WERI-Rb-1 (cell line): ENCODE results near the gene SORCS2.

Experiments
- DNase-seq: peaks from one replicate; pipeline ENCODE4 v3.0.0-alpha.2; 2020
- H3K27ac ChIP-seq: fragments of 250-450 bp; sonication (Bioruptor Pico); 2 replicates; pipeline ENCODE4 v1.5.1; 2020; ENCODE audit warnings: mild to moderate bottlenecking, moderate library complexity
- H3K27me3 ChIP-seq: fragments of 250-450 bp; sonication (Bioruptor Pico); 2 replicates; pipeline ENCODE4 v1.5.1; 2021; ENCODE audit warnings: mild to moderate bottlenecking, low read depth, moderate library complexity; ENCODE audit not compliant: insufficient read depth, severe bottlenecking
- H3K36me3 ChIP-seq: fragments of 250-450 bp; sonication (Bioruptor Pico); 2 replicates; pipeline ENCODE4 v1.5.1; 2020; ENCODE audit warnings: mild to moderate bottlenecking, moderate library complexity
- H3K4me3 ChIP-seq: 2 replicates; pipeline ENCODE4 v1.5.1; 2011; ENCODE audit warnings: low read depth, mild to moderate bottlenecking, control low read depth, low read length
- H3K9me3 ChIP-seq: fragments of 250-450 bp; sonication (Bioruptor Pico); 2 replicates; pipeline ENCODE4 v1.5.1; 2021; ENCODE audit warnings: mild to moderate bottlenecking, moderate library complexity; ENCODE audit not compliant: severe bottlenecking
- CTCF ChIP-seq: IDR thresholded peaks from 2 replicates; pipeline ENCODE4 v1.5.1; 2011; ENCODE audit warnings: low read depth, mild to moderate bottlenecking, control low read depth, inconsistent platforms, low read length

SORCS2 gene

GRCh38 chr4:7587433-7588405 lies 395.4 kb downstream of the SORCS2 start:
- DNase-seq: no peak
- no peak overlapping the region for H3K4me3 ChIP-seq
- H3K36me3 ChIP-seq: peaks cover 2% of the 10 kb centered on the region
- no peaks in the 10 kb centered on the region for H3K27me3 ChIP-seq
- H3K9me3 ChIP-seq: peaks cover 8% of the 10 kb centered on the region
- TF ChIP-seq CTCF: no peak
- H3K27ac ChIP-seq: no peak overlapping the region

- Histone ChIP-seq H3K9me3 (peaks cover 8% of the 10 kb centered on the region), H3K27ac (no peak overlapping the region), H3K27me3 (no peaks in the 10 kb centered on the region), H3K4me3 (no peak overlapping the region), H3K36me3 (peaks cover 5% of the 10 kb centered on the region)
- no peak for DNase-seq
- no peak for TF ChIP-seq CTCF
Measured at GRCh38 chr4:7590189-7590588, 397.9 kb downstream of the SORCS2 start.

GRCh38 chr4:7590899-7591298 lies 398.6 kb downstream of the SORCS2 start:
- Histone ChIP-seq H3K4me3 (no peak overlapping the region), H3K27ac (peak overlapping the region; percentile 68), H3K27me3 (no peaks in the 10 kb centered on the region), H3K36me3 (peaks cover 5% of the 10 kb centered on the region), H3K9me3 (peaks cover 8% of the 10 kb centered on the region)
- DNase-seq: no peak
- TF ChIP-seq CTCF: no peak

GRCh38 chr4:7591409-7592053 lies 399.2 kb downstream of the SORCS2 start:
- Histone ChIP-seq H3K27ac (peak overlapping the region; percentile 68), H3K4me3 (peak overlapping the region; percentile 6), H3K9me3 (peaks cover 3% of the 10 kb centered on the region), H3K27me3 (no peaks in the 10 kb centered on the region), H3K36me3 (peaks cover 5% of the 10 kb centered on the region)
- peak; percentile 78 for DNase-seq
- TF ChIP-seq CTCF: no peak

GRCh38 chr4:7593646-7594412 lies 401.5 kb downstream of the SORCS2 start:
- TF ChIP-seq CTCF: peak; percentile 45
- peaks cover 2% of the 10 kb centered on the region for H3K9me3 ChIP-seq
- H3K27me3 ChIP-seq: no peaks in the 10 kb centered on the region
- no peak for DNase-seq
- peaks cover 3% of the 10 kb centered on the region for H3K36me3 ChIP-seq
- no peak overlapping the region for H3K4me3 ChIP-seq
- H3K27ac ChIP-seq: no peak overlapping the region
